Stimulated activated effector memory CD8-positive, alpha-beta T cell treated with anti-CD3 and anti-CD28 coated beads, Interleukin-12 subunit alpha, Interleukin-12 subunit beta, amount 100 ng/mL, for 72 hours (primary cell): ENCODE results near the gene ATP6V0B.
A peak's percentile ranks its signal among the peaks of the same experiment; 100 is the strongest.

Experiments
- ATAC-seq: fragments of 150-1000 bp; cut with Tn5 transposase; 2 replicates; pipeline ENCODE4 v1.10.0; 2021
- DNase-seq, 2 donors: peaks; one replicate each; pipeline ENCODE4 v3.0.0; 2021 to 2022; ENCODE audit warnings: low spot score in 2 of 2
- H3K27ac Mint-ChIP-seq: one replicate; pipeline ENCODE4 v1.8.0; 2022; ENCODE audit warnings: mild to moderate bottlenecking, mixed read lengths
- H3K36me3 Mint-ChIP-seq: one replicate; pipeline ENCODE4 v1.8.0; 2022; ENCODE audit warnings: mild to moderate bottlenecking, mixed read lengths
- H3K4me1 Mint-ChIP-seq: one replicate; pipeline ENCODE4 v1.8.0; 2022; ENCODE audit warnings: mixed read lengths
- H3K4me3 Mint-ChIP-seq: one replicate; pipeline ENCODE4 v1.8.0; 2022; ENCODE audit warnings: mild to moderate bottlenecking, mixed read lengths
- H3K9me3 Mint-ChIP-seq: one replicate; pipeline ENCODE4 v1.8.0; 2022; ENCODE audit warnings: mixed read lengths

The ATP6V0B gene

DNA sequence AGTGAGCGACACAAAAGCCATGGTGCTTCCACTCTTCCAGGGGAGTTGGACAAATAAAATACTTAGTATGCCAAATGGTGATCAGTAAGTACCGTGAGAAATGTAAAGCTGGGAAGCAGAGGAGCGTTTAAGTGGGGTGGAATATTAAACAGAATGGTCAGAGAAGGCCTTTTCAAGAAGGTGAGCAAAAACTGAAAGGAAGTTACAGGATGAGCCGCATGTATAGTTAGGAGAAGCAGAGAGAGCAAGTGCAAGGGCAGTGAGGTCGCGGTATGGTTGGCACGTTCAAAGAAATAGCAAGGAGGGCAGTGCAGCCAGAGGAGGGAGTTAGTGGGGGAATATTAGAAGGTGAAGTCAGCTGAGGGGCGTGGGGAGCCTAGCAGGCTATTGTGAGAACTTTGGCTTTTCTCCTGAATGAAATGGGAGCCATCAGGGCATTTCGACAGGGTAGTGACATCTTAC lies 748 bp upstream of the ATP6V0B start:
- Mint-ChIP-seq H3K4me1 (peaks cover 69% of the 10 kb centered on the region), H3K4me3 (peak overlapping the region; percentile 87), H3K27ac (peak overlapping the region; percentile 90), H3K36me3 (peaks cover 37% of the 10 kb centered on the region), H3K9me3 (no peaks in the 10 kb centered on the region)
- ATAC-seq: no peak
- DNase-seq: no peak

DNA sequence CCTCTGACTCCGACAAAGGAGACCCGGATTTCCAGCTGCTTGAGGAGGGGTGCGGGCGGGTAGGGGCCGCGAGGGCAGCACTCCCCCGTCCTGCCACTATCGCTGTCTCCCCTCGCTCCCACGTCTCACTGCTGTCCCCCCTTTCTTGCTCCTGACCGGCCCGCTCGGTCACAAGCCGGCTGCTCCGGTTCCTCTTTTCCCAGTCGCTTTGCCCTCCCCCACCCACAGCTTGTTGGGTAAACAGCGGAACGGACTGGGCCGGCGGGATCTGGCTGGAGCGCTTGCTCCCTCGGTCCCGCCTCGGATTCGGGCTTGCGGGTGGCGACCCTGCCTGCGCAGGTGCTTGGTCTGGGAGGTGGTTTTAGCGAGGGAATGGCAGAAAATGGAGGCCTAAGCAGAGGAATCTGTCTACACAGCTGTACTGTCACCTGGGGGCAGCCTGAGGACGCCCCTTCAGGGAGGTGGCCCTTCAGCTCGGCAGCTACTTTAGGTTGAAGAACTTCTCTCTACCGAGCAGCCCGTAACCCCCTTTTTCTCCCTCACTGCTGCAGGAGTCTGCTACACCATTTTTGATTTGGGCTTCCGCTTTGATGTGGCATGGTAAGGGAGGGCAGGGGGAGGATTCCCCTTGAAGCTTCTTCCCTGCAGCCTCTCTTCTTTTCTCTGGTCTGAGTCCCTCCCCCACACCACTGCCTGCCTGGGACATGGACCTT lies 645 bp downstream of the ATP6V0B start:
- peak; percentile 1 for ATAC-seq
- H3K36me3 Mint-ChIP-seq: peaks cover 37% of the 10 kb centered on the region
- H3K4me1 Mint-ChIP-seq: peaks cover 65% of the 10 kb centered on the region
- H3K27ac Mint-ChIP-seq: peak overlapping the region; percentile 90
- DNase-seq: peak in 1 of 2 donors; percentile 56
- peak overlapping the region; percentile 87 for H3K4me3 Mint-ChIP-seq
- H3K9me3 Mint-ChIP-seq: no peaks in the 10 kb centered on the region

GRCh38 chr1:43976045-43976444 lies 1.3 kb downstream of the ATP6V0B start:
- H3K4me1 Mint-ChIP-seq: peaks cover 65% of the 10 kb centered on the region
- DNase-seq: no peak
- peak overlapping the region; percentile 87 for H3K4me3 Mint-ChIP-seq
- H3K36me3 Mint-ChIP-seq: peaks cover 37% of the 10 kb centered on the region
- no peak for ATAC-seq
- H3K27ac Mint-ChIP-seq: peak overlapping the region; percentile 90
- no peaks in the 10 kb centered on the region for H3K9me3 Mint-ChIP-seq

DNA sequence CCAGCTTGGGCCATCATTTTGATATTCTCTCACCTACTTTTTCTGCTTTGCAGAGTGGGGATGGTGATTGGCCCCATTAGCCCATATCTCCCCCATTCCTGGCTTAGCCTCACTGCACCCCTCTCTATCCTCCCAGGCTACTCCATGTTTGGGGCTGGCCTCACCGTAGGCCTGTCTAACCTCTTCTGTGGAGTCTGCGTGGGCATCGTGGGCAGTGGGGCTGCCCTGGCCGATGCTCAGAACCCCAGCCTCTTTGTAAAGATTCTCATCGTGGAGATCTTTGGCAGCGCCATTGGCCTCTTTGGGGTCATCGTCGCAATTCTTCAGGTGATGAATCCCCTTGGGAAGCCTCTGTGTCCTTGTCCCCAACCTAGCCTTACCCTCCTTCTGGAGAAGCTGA lies 2.1 kb downstream of the ATP6V0B start:
- peaks cover 65% of the 10 kb centered on the region for H3K4me1 Mint-ChIP-seq
- ATAC-seq: no peak
- H3K27ac Mint-ChIP-seq: no peak overlapping the region

GRCh38 chr1:43977376-43978263 lies 2.9 kb downstream of the ATP6V0B start:
- ATAC-seq: no peak
- DNase-seq: no peak
- Mint-ChIP-seq H3K27ac (no peak overlapping the region), H3K4me1 (peaks cover 70% of the 10 kb centered on the region), H3K9me3 (no peaks in the 10 kb centered on the region), H3K36me3 (peaks cover 31% of the 10 kb centered on the region), H3K4me3 (peak overlapping the region; percentile 87)

More for the DNA sequence above, 2.1 kb downstream of the ATP6V0B start:
- peak overlapping the region; percentile 87 for H3K4me3 Mint-ChIP-seq
- H3K36me3 Mint-ChIP-seq: peaks cover 35% of the 10 kb centered on the region
- H3K9me3 Mint-ChIP-seq: no peaks in the 10 kb centered on the region
- DNase-seq: no peak

GRCh38 chr1:43978264-43978550 lies 3.4 kb downstream of the ATP6V0B start:
- ATAC-seq (no peak), DNase-seq (no peak)
- Mint-ChIP-seq H3K36me3 (peaks cover 33% of the 10 kb centered on the region), H3K4me3 (peak overlapping the region; percentile 69), H3K4me1 (peaks cover 74% of the 10 kb centered on the region), H3K9me3 (no peaks in the 10 kb centered on the region), H3K27ac (peak overlapping the region; percentile 55)

GRCh38 chr1:43978551-43979260 lies 3.9 kb downstream of the ATP6V0B start, which contains the start of gene B4GALT2:
B4GALT2 (plus strand) TSS chr1:43979210; CDS start chr1:43981161, 1,951 bp downstream.
- ATAC-seq (peak; percentile 44), DNase-seq (peak; percentile 32 to 64)
- Mint-ChIP-seq H3K4me3 (peak within 1 kb of the TSS; percentile 81), H3K27ac (peak within 1 kb of the TSS; percentile 90), H3K36me3 (peaks cover 38% of the 10 kb centered on the region), H3K4me1 (peaks cover 69% of the 10 kb centered on the region), H3K9me3 (no peaks in the 10 kb centered on the region)

DNA sequence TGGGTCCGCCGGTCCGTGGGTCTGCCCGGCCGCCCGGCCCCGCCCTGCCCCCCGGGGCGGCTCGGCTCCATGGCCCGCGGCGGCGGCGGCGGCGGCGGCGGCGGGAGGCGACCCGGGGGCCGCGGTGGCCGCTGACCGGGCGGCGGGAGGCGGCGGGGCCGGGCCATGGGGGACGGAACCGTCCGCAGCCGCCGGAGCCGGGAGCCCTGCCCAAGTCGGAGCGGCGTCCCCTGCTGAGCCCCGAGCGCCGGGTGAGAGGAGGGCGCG lies 4.4 kb downstream of the ATP6V0B start:
- ATAC-seq: no peak
- no peak for DNase-seq
- Mint-ChIP-seq H3K36me3 (peaks cover 42% of the 10 kb centered on the region), H3K4me1 (peaks cover 67% of the 10 kb centered on the region), H3K9me3 (no peaks in the 10 kb centered on the region), H3K4me3 (peak overlapping the region; percentile 81), H3K27ac (peak overlapping the region; percentile 90)

GRCh38 chr1:43979528-43980254 lies 4.9 kb downstream of the ATP6V0B start:
- DNase-seq (peak; percentile 34 to 68), ATAC-seq (peak; percentile 43)
- Mint-ChIP-seq H3K4me3 (peak overlapping the region; percentile 81), H3K27ac (peak overlapping the region; percentile 90), H3K9me3 (no peaks in the 10 kb centered on the region), H3K4me1 (peaks cover 65% of the 10 kb centered on the region), H3K36me3 (peaks cover 44% of the 10 kb centered on the region)

- Mint-ChIP-seq H3K4me3 (peak overlapping the region; percentile 81), H3K36me3 (peaks cover 42% of the 10 kb centered on the region), H3K4me1 (peaks cover 65% of the 10 kb centered on the region), H3K9me3 (no peaks in the 10 kb centered on the region), H3K27ac (peak overlapping the region; percentile 90)
- ATAC-seq (no peak), DNase-seq (no peak)
These were observed 5.7 kb downstream of the ATP6V0B start for GRCh38 chr1:43980255-43981134.

DNA sequence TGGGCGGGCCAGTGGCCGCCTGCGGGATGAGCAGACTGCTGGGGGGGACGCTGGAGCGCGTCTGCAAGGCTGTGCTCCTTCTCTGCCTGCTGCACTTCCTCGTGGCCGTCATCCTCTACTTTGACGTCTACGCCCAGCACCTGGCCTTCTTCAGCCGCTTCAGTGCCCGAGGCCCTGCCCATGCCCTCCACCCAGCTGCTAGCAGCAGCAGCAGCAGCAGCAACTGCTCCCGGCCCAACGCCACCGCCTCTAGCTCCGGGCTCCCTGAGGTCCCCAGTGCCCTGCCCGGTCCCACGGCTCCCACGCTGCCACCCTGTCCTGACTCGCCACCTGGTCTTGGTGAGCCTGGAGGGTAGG lies 6.4 kb downstream of the ATP6V0B start:
- no peak for ATAC-seq
- DNase-seq: no peak
- Mint-ChIP-seq H3K9me3 (no peaks in the 10 kb centered on the region), H3K36me3 (peaks cover 42% of the 10 kb centered on the region), H3K4me3 (peak overlapping the region; percentile 81), H3K27ac (peak overlapping the region; percentile 90), H3K4me1 (peaks cover 59% of the 10 kb centered on the region)

- Mint-ChIP-seq H3K4me3 (no peak overlapping the region), H3K27ac (no peak overlapping the region)
These were observed 6.9 kb downstream of the ATP6V0B start for GRCh38 chr1:43981636-43982035.

GRCh38 chr1:43982241-43982640 lies 7.5 kb downstream of the ATP6V0B start:
- peaks cover 35% of the 10 kb centered on the region for H3K36me3 Mint-ChIP-seq
- no peak for DNase-seq
- H3K4me3 Mint-ChIP-seq: no peak overlapping the region
- ATAC-seq: no peak
- no peaks in the 10 kb centered on the region for H3K9me3 Mint-ChIP-seq
- no peak overlapping the region for H3K27ac Mint-ChIP-seq
- peaks cover 48% of the 10 kb centered on the region for H3K4me1 Mint-ChIP-seq

More at GRCh38 chr1:43981636-43982035, 6.9 kb downstream of the ATP6V0B start:
- ATAC-seq (no peak), DNase-seq (no peak)
- no peaks in the 10 kb centered on the region for H3K9me3 Mint-ChIP-seq
- H3K4me1 Mint-ChIP-seq: peaks cover 54% of the 10 kb centered on the region
- H3K36me3 Mint-ChIP-seq: peaks cover 41% of the 10 kb centered on the region

DNA sequence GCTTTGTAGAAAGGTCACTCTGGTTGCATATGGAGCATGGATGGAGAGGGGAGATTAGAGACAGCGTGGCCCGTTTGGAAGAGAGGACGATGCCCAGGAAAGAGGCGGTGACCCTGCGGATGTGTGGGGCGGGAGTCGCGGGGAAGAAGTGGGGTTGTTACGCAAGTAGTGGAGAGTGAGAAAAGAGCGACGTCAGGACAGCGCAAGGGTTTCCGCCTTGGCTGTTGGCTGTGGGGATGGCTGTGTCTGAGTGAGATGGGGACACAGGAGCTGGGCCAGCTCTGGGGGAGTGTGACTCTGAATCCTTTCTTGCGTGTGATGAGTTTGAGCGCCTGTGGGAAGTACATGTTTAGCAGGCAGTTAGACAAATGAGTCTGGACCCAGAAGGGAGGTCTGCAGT lies 8.0 kb downstream of the ATP6V0B start:
- DNase-seq (no peak), ATAC-seq (no peak)
- Mint-ChIP-seq H3K36me3 (peaks cover 30% of the 10 kb centered on the region), H3K9me3 (no peaks in the 10 kb centered on the region), H3K4me1 (peaks cover 42% of the 10 kb centered on the region), H3K4me3 (no peak overlapping the region), H3K27ac (no peak overlapping the region)
